K562 (cell line): Measurements from ENCODE around the gene MEF2C. TPM values are rescaled to one million over a fixed set of nuclear protein-coding genes. Genes with fewer than 3 reads are reported as not detected.
A peak's percentile ranks its signal among the peaks of the same experiment; 100 is the strongest.

Source experiments
- DPF2 ChIP-seq: fragments of 450-650 bp; IDR thresholded peaks from 2 replicates; pipeline ENCODE4 v1.6.1; 2016
- HMGN3 ChIP-seq: IDR thresholded peaks from 2 replicates; pipeline ENCODE4 v1.6.1; 2011; ENCODE audit warnings: borderline replicate concordance, low read depth, mild to moderate bottlenecking, mixed read lengths, low read length; ENCODE audit not compliant: insufficient read length; ENCODE audit errors: extremely low read depth
- HNRNPLL ChIP-seq: fragments of 200-400 bp; formaldehyde crosslinking; IDR thresholded peaks from 2 replicates; pipeline ENCODE4 v1.6.1; 2017; ENCODE audit warnings: low read length, low read depth, mild to moderate bottlenecking; ENCODE audit not compliant: poor library complexity, severe bottlenecking
- MGA ChIP-seq: fragments of 450-650 bp; IDR thresholded peaks from 2 replicates; pipeline ENCODE4 v1.6.1; 2016; ENCODE audit warnings: mild to moderate bottlenecking, moderate library complexity
- PKNOX1 ChIP-seq: fragments of 450-650 bp; IDR thresholded peaks from 2 replicates; pipeline ENCODE4 v1.6.1; 2016
- RCOR1 ChIP-seq, 2 experiments: IDR thresholded peaks; 2 replicates each; pipeline ENCODE4 v1.6.1; 2012; ENCODE audit warnings: low read depth in 2 of 2, low read length in 2 of 2, borderline replicate concordance in 1 of 2, improper control_type of control experiment in 1 of 2
- SMC3 ChIP-seq: conservative IDR thresholded peaks from 2 replicates; pipeline ENCODE4 v1.6.1; 2011; ENCODE audit warnings: low read depth, low read length, improper control_type of control experiment; ENCODE audit not compliant: insufficient read depth
- SRSF1 ChIP-seq: fragments of 200-400 bp; formaldehyde crosslinking; IDR thresholded peaks from 2 replicates; pipeline ENCODE4 v1.6.1; 2017; ENCODE audit warnings: mild to moderate bottlenecking, low read depth, low read length, moderate library complexity
- STAT5A ChIP-seq: IDR thresholded peaks from 2 replicates; pipeline ENCODE4 v1.6.1; 2012; ENCODE audit warnings: low read length, inconsistent platforms, borderline replicate concordance
- YY1 ChIP-seq, 3 experiments: IDR thresholded peaks; 2 replicates each; pipeline ENCODE4 v1.6.1; 2011; ENCODE audit warnings: low read length in 2 of 3, mild to moderate bottlenecking in 2 of 3, moderate library complexity in 2 of 3, borderline replicate concordance in 1 of 3, control low read depth in 1 of 3, low read depth in 1 of 3; ENCODE audit not compliant: insufficient read depth in 3 of 3, insufficient replicate concordance in 2 of 3, control insufficient read depth in 1 of 3, insufficient read length in 1 of 3; ENCODE audit errors: extremely low read depth in 1 of 3
- ZNF316 ChIP-seq: fragments of 450-650 bp; IDR thresholded peaks from 2 replicates; pipeline ENCODE4 v1.6.1; 2016
- ZNF75A ChIP-seq: fragments of 450-650 bp; formaldehyde crosslinking; IDR thresholded peaks from 2 replicates; pipeline ENCODE4 v1.4.0; 2020; ENCODE audit warnings: mild to moderate bottlenecking
- polyA plus RNA-seq, 8 experiments: library from polyadenylated mRNA; depleted of rRNA in 4 of 8; stranded (reverse) in 5 of 8; unstranded in 3 of 8; fragments of >200 nt; fragmentation: Nextera tagmentation in 2 of 8; fragmentation: Illumina TruSeq in 1 of 8; extraction: Ambion mirVana in 2 of 8; extraction: Trizol in 1 of 8; gene quantifications; 2 replicates each; pipeline versions ENCODE4 v1.2.1 to v1.2.3, GENCODE V29; 2011 to 2014; ENCODE audit warnings: inconsistent platforms in 1 of 8, missing spikeins in 1 of 8
- total RNA-seq, 7 experiments: library from RNA; depleted of rRNA in 6 of 7; stranded (reverse); fragments of >200 nt in 6 of 7; fragmentation: Illumina TruSeq in 2 of 7; extraction: Trizol in 2 of 7; gene quantifications; 2 replicates each; pipeline versions ENCODE4 v1.2.1 to v1.2.3, GENCODE V29; 2011 to 2021; ENCODE audit warnings: low replicate concordance in 1 of 7
- TF ChIP-seq, protein P1 (sequence below): fragments of 250-450 bp; sonication (Bioruptor Pico); IDR thresholded peaks from 2 replicates; pipeline ENCODE4 v1.9.0; 2021; ENCODE audit warnings: mild to moderate bottlenecking

Gene MEF2C
- total and polyA plus RNA-seq, 9 of the 15 experiments (the other 6 are each of a cell fraction or from before 2014, with no cell fraction given): 25.1 to 67.8 (median 58.3) TPM

DNA sequence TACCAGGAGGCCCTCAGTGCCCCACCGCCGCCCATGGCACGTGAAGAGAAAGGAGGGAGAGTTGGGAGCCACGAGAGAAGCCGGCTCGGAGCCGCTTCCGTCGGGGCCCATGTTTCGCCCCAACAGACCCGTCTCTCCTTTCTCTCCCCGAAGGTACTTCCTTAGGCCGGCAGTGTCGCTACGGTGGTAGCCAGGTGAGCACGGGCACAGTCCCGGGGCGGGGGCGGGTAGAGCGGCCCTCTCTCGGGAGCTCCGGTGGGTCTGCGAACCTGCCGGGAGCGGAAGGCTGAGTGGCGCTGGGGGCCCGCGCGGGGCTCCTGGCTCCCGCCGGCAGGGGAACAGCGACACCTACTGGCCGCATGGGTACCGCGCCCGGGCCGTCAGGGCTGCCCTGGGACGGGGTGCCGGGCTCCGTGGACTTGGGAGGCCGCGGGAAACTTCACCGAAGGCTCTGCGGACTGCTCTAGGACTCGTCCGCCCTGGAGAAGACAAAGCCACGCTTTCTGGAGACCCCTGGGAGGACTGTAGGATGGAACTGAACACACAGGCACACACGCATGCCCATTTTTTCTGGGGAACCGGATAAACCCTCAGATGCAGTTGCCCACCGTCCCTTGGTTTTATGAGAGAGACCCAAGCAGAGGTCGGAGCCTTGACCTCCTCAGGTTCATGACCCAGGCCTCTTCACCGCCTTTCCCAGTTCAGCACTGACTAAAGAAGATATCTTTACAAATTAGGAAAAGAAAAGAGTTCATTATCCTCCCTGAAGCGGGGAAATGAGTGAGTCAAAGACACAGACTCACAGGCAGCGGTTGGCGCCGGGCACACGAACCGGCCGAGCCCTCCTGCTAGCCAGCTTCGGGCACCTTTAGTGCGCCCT lies 202.5 kb downstream of the MEF2C start (continued):
- TF ChIP-seq MGA (no peak), SRSF1 (no peak), STAT5A (no peak), DPF2 (no peak), HMGN3 (no peak), ZNF316 (no peak), PKNOX1 (no peak), SMC3 (peak; percentile 82), HNRNPLL (peak; percentile 17), ZNF75A (CRISPR knock-in tag) (no peak), RCOR1 (IDR thresholded peaks at IDR 0.05; ENCODE audit: borderline replicate concordance in 1 of 2, low read depth in 2 of 2, low read length in 2 of 2) (no peak), YY1 (IDR thresholded peaks at IDR 0.05; ENCODE audit: borderline replicate concordance in 1 of 3, control insufficient read depth in 1 of 3, extremely low read depth in 1 of 3, insufficient read depth in 3 of 3, insufficient read length in 1 of 3, insufficient replicate concordance in 2 of 3, low read depth in 1 of 3, low read length in 2 of 3) (peak in 1 of 3 experiments; percentile 17)
- TF ChIP-seq, protein P1, sequence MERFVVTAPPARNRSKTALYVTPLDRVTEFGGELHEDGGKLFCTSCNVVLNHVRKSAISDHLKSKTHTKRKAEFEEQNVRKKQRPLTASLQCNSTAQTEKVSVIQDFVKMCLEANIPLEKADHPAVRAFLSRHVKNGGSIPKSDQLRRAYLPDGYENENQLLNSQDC: no peak
